Gastroesophageal sphincter (tissue), 4 donors: ENCODE data around the gene TCF4. TPM values are rescaled to one million over a fixed set of nuclear protein-coding genes. Genes with fewer than 3 reads are reported as not detected.

Experiments used
- ATAC-seq: fragments of 150-250 bp; one replicate; pipeline ENCODE4 v1.9.1; 2016; ENCODE audit warnings: mild to moderate bottlenecking, moderate library complexity
- H3K27ac ChIP-seq, 4 donors: fragments of 200-600 bp; sonication (generic) in 3 of 4; 1 replicate in 3 of 4; 2 replicates in 1 of 4; pipeline ENCODE4 v1.5.1; 2016 to 2019
- H3K27me3 ChIP-seq: fragments of 200-600 bp; sonication (generic); one replicate; pipeline ENCODE4 v1.5.1; 2019
- H3K36me3 ChIP-seq, 2 donors: fragments of 200-600 bp; sonication (generic); one replicate each; pipeline ENCODE4 v1.5.1; 2019; ENCODE audit warnings: control low read depth in 1 of 2
- H3K4me1 ChIP-seq, 3 donors: fragments of 200-600 bp; sonication (generic); 1 replicate in 2 of 3; 2 replicates in 1 of 3; pipeline ENCODE4 v1.5.1; 2016 to 2019; ENCODE audit warnings: control low read depth in 2 of 3
- H3K4me3 ChIP-seq, 2 donors: fragments of 200-600 bp; sonication (generic); one replicate each; pipeline ENCODE4 v1.5.1; 2019; ENCODE audit warnings: mild to moderate bottlenecking in 1 of 2, moderate library complexity in 1 of 2
- H3K9me3 ChIP-seq, 3 donors: fragments of 200-600 bp; sonication (generic); one replicate each; pipeline ENCODE4 v1.5.1; 2017 to 2019; ENCODE audit warnings: control low read depth in 2 of 3
- CTCF ChIP-seq, 4 experiments: fragments of 200-600 bp in 2 of 4; fragments of 450-650 bp in 2 of 4; sonication (generic) in 1 of 4; IDR thresholded peaks; one replicate each; pipeline ENCODE4 v1.5.1; 2017 to 2019; ENCODE audit warnings: antibody characterized with exemption in 4 of 4, mild to moderate bottlenecking in 2 of 4, moderate library complexity in 2 of 4
- EP300 ChIP-seq: sonication (generic); formaldehyde crosslinking; IDR thresholded peaks from one replicate; pipeline ENCODE4 v1.6.1; 2017; ENCODE audit warnings: antibody characterized with exemption, mild to moderate bottlenecking
- POLR2A ChIP-seq, 2 donors: fragments of 450-650 bp; IDR thresholded peaks; one replicate each; pipeline ENCODE4 v1.6.1; 2017; ENCODE audit warnings: antibody characterized with exemption in 2 of 2, mild to moderate bottlenecking in 2 of 2, moderate library complexity in 1 of 2
- POLR2AphosphoS5 ChIP-seq: sonication (generic); formaldehyde crosslinking; IDR thresholded peaks from one replicate; pipeline ENCODE4 v1.6.1; 2017; ENCODE audit warnings: antibody characterized with exemption
- WGBS, 2 donors: methylation state at CpG; one replicate each; pipeline ENCODE4 v1.1.5; 2018; ENCODE audit warnings: low coverage in 1 of 2; 5-methylcytosine and 5-hydroxymethylcytosine counted together
- total RNA-seq, 4 donors: library from RNA; depleted of rRNA; stranded (reverse); fragments of >200 nt; gene quantifications; one replicate each; pipeline ENCODE4 v1.1.0, GENCODE V29; 2016

The TCF4 gene
- total RNA-seq, 4 donors from 2014 or later: 64.1 to 87.6 (median 76.2) TPM

GRCh38 chr18:55494441-55494840, 93.6 kb downstream of the TCF4 start:
- H3K27ac ChIP-seq: no peak overlapping the region
- no peaks in the 10 kb centered on the region for H3K9me3 ChIP-seq
- H3K4me1 ChIP-seq: peaks cover 0 to under 1% (median 0%) of the 10 kb centered on the region in 3 donors
- 83 to 100% methylated on average over 1 of the region's 1 CpG for WGBS, 2 donors
- no peak for TF ChIP-seq EP300
- no peak for TF ChIP-seq POLR2A (IDR thresholded peaks at IDR 0.05)
- no peak for TF ChIP-seq CTCF (IDR thresholded peaks at IDR 0.05)
- no peaks in the 10 kb centered on the region for H3K27me3 ChIP-seq
- no peak for ATAC-seq
- no peaks in the 10 kb centered on the region for H3K36me3 ChIP-seq
- H3K4me3 ChIP-seq: no peak overlapping the region

- 62 to 88% methylated on average over 2 to 4 of the region's 4 CpGs for WGBS, 2 donors
- Histone ChIP-seq H3K36me3 (no peaks in the 10 kb centered on the region), H3K27ac (no peak overlapping the region), H3K4me3 (no peak overlapping the region), H3K9me3 (no peaks in the 10 kb centered on the region), H3K4me1 (peaks cover 0 to 9% (median 0%) of the 10 kb centered on the region in 3 donors), H3K27me3 (no peaks in the 10 kb centered on the region)
- no peak for ATAC-seq
- TF ChIP-seq POLR2A (IDR thresholded peaks at IDR 0.05) (no peak), CTCF (IDR thresholded peaks at IDR 0.05) (no peak), POLR2AphosphoS5 (no peak), EP300 (no peak)
These were observed 96.4 kb downstream of the TCF4 start for GRCh38 chr18:55491616-55492015.

GRCh38 chr18:55489034-55489986, 98.7 kb downstream of the TCF4 start:
- H3K36me3 ChIP-seq: no peaks in the 10 kb centered on the region
- no peaks in the 10 kb centered on the region for H3K27me3 ChIP-seq
- no peak for ATAC-seq
- no peaks in the 10 kb centered on the region for H3K9me3 ChIP-seq
- no peak for TF ChIP-seq EP300
- TF ChIP-seq POLR2A (IDR thresholded peaks at IDR 0.05): no peak
- no peak for TF ChIP-seq CTCF (IDR thresholded peaks at IDR 0.05)
- no peak for TF ChIP-seq POLR2AphosphoS5
- 50 to 57% methylated on average over 5 to 7 of the region's 10 CpGs for WGBS, 2 donors
- H3K27ac ChIP-seq: no peak overlapping the region
- H3K4me1 ChIP-seq: peaks cover 0 to 9% (median 3%) of the 10 kb centered on the region in 3 donors
- no peak overlapping the region for H3K4me3 ChIP-seq

- no peak for ATAC-seq
- Histone ChIP-seq H3K36me3 (no peaks in the 10 kb centered on the region), H3K4me1 (peaks cover 0 to 9% (median 3%) of the 10 kb centered on the region in 3 donors), H3K27me3 (no peaks in the 10 kb centered on the region), H3K4me3 (no peak overlapping the region), H3K9me3 (no peaks in the 10 kb centered on the region), H3K27ac (no peak overlapping the region)
- WGBS, 2 donors: 47 to 67% methylated on average over 1 to 2 of the region's 2 CpGs
- TF ChIP-seq POLR2AphosphoS5 (no peak), POLR2A (IDR thresholded peaks at IDR 0.05) (no peak), EP300 (no peak), CTCF (IDR thresholded peaks at IDR 0.05) (no peak)
These were observed 99.5 kb downstream of the TCF4 start for GRCh38 chr18:55488473-55488872.

- WGBS, 2 donors: 82 to 89% methylated on average over 4 of the region's 4 CpGs
- Histone ChIP-seq H3K9me3 (no peaks in the 10 kb centered on the region), H3K36me3 (no peaks in the 10 kb centered on the region), H3K4me3 (no peak overlapping the region), H3K27ac (no peak overlapping the region), H3K4me1 (peaks cover 0 to 9% (median 3%) of the 10 kb centered on the region in 3 donors), H3K27me3 (no peaks in the 10 kb centered on the region)
- ATAC-seq: no peak
- no peak for TF ChIP-seq POLR2A (IDR thresholded peaks at IDR 0.05)
- no peak for TF ChIP-seq EP300
- TF ChIP-seq CTCF (IDR thresholded peaks at IDR 0.05): no peak
- TF ChIP-seq POLR2AphosphoS5: no peak
These were observed 100.0 kb downstream of the TCF4 start for GRCh38 chr18:55487997-55488396.
